Medulla oblongata (tissue), 1 donor: ENCODE measurements around the gene DMD.
A peak's percentile ranks its signal among the peaks of the same experiment; 100 is the strongest.

Experiments used
- DNase-seq: peaks from one replicate; pipeline ENCODE4 v3.0.0-alpha.2; 2015; ENCODE audit errors: extremely low spot score

Gene DMD

DNA sequence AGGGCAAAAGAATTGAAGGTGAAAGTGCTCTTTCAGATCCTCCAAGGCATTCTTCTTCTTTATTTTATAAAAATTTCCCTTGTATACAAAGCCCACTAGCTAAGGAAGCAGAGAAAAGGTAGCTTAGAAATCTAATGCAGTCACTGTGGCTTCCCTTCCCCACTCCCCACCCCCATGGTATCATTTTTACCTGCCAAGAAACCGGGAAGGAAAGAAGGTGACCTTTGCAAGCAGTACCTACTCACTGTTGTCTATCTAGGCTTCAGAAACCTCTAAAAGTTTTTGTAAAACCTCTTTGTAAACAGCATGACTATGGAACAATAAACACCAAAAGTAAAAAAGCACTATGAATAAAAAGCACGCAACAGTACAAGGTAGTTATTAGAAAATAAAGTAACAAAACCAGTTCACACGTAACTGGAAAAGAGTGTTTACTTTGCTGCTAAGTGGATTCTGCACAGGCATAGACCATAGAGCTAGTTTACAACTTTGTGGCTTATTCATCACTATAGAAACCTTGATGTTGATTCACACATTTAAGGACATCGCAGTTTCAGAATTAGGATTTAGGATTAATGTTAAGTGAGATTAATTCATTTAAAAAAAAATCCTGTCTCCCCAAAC is 2029.9 kb downstream of the DMD start:
- no peak for DNase-seq

DNA sequence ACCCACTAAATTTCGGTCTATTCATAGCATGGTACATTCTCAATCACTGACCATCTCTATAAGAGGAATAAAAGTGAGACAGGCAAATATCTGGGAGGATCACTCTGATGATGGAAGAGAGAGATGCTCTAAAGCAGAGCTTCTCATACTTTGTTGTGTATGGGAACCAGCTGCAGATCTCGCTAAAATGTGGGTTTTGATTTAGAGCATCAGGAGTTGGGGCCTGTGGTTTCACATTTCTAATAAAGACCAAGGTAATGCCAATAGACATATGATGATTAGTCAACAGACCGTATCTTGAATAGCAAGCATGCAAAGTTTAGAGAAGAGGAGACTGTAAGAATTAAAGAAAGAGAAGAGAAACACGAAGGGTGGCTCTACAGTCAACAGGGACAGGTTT is 2032.1 kb downstream of the DMD start:
- no peak for DNase-seq

DNA sequence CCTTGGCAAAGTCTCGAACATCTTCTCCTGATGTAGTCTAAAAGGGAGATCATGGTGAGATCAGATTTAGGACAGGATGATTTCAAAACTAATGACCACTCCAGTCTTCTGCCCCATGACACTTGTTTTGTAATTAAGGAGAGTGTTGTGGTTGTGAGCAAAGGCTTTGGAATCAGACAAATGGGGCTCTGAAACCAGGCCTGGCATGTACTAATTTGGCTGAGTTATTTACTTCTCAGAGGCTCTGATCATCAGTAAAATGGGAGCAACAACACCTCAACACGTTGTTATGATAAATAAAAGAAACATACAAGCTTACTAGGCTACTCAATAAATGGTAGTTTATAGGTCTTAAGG is 2032.6 kb downstream of the DMD start:
- DNase-seq, result no peak

DNA sequence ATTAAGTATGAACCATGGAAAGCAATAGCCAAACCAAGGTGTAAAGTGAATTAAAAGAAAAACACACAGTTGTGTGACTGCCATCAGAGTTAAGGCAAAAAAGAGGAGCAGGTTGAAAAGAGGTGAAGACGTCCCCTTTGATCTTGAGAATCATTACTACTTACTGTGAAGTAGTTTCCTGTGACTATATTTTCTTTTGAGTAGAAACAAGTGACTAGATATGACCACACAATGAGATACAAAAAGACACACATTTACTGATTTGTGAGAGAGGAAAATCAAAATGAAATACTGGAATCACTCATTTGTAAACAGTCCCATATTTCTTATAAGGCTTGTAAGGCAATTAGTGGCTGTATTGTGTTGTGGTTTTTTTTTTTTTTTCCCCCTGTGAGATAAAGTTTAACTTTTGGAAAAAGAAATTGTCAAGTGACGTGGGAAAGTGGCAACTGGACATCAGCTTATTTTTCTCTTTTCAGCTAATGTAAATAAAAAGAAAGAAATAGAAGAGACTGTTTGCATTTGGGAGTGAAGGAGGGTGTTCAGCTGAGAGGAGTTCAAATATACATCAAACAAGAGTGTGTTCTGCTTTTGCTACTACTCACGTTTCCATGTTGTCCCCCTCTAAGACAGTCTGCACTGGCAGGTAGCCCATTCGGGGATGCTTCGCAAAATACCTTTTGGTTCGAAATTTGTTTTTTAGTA is 2033.1 kb downstream of the DMD start:
- no peak for DNase-seq

DNA sequence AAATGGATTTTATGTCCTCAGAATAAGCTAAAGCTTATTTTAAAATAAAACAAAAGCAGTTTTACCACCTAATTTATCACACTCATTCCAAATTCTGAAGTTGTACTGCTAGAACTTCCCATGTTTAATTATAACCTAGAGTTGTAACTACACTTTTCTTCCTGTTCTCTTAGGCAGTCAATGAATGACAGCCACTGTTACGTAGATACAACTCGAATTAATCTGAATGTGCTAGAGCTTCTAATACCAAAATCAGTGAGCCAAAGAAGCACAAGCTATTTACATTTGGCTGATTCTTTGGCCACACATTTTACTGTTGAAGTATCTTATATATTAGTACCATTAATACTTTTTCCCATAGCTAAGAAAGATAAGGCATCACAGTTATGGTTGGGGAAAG is 2040.6 kb downstream of the DMD start:
- no peak for DNase-seq

DNA sequence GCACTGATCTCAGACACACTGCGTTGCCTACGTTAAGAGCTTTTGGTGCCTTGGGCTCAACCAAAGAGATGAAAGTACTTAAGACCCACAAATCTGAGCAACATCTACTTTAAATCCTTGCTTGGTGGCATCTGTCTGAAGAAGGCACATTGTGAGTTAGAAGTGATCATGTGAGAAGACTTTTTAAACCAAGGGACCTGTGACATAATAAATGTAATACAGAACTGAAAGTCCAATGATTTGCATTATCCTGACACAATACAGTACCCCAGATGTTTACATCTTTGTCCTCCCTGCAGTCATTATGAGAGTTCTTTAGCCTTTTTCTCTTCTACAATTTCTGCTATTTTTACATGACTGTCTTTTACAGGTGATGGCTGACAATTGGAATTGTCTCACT is 2042.8 kb downstream of the DMD start:
- DNase-seq, result no peak

DNA sequence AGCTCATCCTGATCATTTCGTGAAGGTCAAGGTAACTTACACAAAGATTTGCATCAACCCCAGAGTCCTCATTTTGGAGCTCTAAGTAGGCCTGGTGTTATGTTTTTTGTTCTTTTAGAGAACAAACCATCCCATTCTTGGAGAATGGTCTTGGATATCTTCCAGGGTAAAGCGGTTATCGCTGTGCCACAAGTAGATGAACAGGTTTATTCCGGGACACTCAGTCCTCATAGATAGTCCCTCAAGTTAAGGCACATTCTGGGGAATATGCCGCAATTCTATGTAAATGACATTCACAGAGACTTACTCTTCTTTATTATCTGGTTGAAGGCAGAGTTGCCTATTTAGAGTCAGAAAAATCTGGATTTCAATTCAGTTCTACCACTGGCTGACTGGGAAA is 2044.5 kb downstream of the DMD start:
- DNase-seq, result no peak

DNA sequence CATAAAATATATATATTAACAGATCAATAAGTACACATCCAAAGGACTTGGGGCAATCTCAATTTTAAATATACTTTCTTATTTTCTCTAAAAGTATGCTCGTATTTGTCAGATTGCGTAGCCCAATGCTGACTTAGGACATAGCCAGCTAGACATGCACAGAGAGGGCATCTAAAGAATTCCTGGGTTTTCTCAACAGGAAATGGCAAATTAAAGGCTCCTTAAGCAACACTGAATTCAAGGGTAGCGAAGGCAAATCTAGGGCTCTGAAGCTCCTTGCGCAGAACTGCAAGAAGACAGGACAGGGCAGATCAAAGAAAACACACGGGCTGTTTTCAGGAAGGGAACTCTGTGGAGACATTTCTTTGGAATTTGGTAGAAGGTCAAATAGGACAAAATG is 2044.9 kb downstream of the DMD start:
- no peak for DNase-seq

DNA sequence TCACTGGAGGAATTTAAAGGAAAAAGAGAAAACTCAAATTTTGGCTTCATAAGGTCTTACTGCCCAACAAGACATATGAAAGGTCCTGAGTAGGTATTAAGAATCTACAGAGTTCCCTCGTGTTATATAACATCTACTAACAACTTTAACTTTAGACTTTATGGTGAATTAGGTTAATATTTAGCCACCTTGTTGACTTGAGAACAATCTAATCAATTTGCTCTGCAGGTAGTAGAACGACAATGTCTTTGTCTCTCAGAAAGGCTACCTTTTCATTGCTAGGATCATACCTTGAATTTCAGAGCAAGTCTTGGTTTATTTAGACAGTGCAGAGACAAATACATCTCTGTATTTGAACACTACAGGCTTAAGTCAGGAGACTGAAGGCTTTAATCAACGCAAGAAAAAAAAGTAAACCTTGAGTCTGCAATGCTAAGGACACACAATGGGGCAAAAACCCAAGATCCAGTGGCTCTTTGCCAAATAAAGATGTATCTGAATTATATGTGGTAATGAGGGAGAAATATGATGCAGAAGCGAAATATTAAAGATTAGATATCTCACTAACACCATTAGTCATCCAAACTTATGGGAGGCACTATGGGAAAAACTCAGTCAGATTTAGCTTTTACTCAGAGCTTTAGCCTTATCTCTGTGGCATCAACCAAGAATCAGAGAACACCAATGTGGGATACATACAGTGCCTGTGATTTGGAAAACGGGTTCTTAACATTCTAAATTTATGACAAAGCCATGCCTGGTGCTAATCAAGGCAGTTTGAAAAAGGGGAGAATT is 2045.9 kb downstream of the DMD start:
- no peak for DNase-seq

DNA sequence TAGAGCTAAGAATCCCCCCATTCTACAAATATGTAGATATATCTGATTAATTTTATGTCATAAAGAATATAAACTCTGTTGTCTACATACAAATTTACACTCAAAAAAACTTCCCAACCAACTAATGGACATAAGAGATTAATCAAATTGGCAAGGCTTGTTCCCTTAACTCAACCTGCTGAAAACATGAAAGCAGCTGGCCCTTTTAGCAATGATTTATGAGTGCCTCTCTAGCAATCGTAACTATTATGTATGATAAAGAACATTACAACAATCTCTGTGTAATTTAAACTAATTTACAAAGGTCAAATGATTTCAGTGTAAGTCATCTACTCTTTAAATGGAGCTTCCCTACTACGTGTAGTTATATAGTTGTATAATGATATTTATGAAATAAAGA is 2056.4 kb downstream of the DMD start:
- DNase-seq, result no peak

DNA sequence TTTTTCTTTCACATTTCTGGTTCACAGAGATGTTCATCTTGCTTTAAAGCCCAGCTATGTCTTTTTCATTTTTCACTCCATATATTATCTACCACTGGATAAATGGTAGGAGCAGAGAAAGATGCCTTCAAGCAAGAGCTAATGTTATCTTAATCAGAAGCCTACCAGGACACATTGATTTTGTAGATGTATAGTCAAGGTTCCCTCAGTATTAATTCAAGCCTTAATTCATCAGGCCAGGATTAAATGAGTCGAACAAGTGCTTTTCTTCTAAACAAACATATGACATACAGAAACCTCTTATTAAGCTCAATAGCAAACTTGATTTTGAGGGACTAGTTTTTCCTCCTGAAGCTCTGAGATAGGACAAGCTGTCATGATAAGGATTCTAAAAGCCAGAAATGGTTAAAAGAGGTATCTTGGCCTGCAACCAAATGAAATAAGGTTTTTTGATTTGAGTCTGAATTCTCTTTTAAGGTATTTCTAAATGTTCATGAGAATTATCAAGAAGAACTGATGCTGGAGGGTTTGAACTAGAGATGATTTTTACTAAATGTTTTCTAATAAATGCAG is 2057.8 kb downstream of the DMD start:
- no peak for DNase-seq

DNA sequence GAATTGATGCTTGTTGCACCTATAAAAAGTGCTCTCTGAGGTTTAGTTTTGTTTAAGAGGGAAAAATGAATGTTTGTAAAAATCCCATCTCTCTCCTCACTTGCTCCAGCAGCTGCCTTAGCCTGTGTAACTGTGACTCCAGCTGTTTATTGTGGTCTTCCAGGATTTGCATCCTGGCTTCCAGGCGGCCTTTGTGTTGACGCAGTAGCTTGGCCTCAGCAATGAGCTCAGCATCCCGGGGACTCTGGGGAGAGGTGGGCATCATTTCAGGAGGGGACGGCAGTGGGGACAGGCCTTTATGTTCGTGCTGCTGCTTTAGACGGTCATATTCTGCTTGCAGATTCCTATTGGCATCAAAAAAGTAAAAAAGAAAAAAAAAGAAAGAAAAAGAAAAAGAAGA is 2064.2 kb downstream of the DMD start:
- no peak for DNase-seq

DNA sequence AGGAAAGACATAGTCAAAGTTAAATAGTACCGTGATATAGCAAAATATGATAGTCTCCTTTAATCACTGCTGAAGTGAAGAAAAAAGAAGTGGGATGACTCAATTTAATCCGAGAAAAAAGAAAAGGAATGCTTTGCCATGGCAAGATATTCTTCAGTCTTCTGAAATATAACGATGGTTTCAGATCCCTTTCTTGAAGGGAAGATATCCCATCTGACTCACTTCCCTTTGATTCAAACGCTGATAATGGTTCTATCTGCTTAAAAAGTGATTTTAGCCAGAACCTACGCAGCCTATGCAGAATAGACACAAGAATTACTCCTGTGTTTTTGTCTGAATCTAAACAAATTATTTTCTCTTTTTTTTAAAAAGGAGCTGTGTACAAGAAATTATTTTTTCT is 2071.4 kb downstream of the DMD start:
- peak; percentile 3 for DNase-seq

DNA sequence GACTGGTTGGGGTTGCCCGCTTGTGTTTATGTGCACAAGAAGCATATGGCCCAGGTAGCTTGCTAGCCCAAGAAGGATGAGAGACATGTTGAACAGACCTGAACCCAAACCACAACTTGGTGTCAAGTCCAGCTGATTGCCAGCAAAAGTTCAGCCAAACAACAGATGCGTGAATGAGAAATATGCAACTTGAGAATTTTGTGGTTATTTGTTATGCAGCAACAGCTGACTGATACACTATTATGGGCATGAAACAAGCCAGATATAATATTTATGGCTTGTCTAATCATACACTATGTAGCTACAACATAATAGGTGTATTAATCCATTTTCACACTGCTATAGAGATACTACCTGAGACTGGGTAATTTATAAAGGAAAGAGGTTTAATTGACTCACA is 2073.2 kb downstream of the DMD start:
- DNase-seq, result no peak

DNA sequence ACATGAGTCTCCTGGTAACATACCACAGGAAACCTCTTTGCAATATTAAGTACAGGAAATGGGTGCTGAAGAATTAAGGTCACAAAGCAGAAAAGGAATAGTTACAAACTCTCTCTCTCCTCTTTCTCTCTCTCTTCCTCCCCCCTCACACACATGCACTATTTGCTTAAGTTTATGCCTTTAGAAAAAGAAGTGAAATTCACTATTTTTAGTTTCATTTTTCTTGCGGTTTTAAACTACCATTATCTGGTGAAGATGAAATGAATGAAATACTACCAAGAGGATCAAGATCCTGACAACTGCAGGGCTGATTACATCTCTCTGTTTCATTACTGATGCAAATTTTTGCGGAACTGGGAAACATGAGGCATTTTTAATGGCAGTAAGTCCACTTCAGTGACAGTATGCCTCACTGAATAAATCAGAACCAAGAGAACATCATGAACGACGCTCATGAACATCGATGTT is 2075.2 kb downstream of the DMD start:
- no peak for DNase-seq

DNA sequence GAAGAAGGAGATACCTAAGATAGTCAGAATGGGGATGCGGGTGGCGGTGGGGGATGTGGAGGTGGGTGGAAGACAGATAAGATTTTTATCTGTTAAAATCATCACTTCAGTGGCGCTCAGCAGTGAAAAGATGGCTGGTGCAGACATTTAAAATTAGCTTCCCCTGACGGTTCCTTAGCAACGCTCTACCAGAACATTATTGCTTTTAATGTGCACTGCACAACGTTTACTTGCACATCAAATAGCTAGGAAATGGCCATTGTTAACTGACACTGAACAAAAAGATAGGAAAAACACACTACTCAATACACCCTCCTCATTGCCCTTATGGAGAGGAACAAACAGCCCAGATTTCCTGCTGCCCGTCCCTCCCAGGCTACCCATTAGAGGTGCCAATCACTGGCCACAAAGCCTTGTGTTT is 2078.5 kb downstream of the DMD start:
- DNase-seq, result no peak

DNA sequence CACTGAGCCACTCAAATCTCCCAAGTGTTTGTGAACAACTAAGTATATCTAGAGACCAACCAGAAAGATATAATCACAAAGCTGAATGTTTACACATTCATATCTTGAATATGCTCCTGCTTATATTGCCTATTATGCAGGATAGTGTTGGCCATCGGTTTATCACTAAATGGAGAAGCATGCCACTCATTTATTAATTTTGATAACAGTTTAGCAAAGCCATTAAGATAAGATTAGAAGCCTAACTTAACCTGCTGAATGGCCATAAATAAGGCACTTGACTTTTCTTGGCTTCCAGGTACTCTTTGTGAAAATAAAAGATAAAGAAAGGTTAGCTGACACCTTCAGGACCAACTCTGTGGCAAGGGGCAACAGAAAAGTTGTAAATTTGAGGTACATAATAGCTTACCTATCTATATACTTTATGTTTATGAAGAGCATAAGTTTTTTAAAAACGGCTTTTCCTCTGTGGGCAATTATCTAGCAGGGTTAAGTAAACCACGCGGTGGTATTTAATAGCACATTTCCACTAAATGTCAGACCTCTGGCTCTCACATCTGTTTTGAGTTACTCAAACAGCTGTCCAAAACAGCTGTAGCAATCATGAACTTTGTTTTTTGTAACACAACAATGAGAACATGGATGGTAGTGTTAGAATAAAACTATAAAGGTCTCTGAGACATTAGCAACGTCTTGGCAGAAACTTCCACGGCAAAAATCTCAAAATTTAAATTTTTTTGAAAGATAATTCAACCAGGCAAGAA is 2080.7 kb downstream of the DMD start:
- no peak for DNase-seq

DNA sequence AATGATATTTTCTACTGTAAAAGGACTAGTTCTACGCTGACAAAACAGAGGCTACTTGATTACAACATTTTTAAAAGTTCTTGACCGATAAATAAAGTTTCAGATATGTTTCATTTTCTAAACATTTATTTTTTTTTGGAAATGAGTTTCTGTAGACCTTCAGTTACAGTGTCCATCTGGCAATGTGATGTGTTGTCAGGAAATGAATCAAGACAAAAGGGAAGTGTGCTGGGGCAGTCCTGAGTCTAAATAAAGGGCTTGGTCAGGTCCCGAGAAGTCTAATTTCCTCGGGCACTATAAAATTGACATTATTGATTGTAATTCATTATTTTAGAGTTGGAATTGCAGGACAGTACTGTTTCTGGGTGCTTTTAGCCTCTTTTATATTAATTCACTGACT is 2082.5 kb downstream of the DMD start:
- DNase-seq, result no peak

DNA sequence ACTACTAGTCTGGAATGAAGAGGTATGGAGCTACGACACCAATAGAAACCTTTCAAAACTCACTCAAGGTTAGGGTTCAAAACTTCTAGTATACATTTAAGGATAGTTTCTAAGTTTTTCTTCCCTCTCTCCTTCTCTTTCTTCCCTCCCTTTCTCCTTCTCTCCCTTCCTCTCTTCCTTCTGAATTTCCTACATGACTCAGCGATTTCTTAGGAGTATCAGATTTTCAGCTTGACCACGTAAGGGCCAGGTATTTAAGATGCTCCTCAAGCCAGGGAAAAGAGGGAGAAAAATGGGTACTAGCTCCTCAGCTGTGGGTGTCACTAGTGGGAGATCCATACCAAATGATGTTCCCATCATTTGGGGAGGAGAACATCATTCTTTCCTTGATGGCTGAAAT is 2083.6 kb downstream of the DMD start:
- DNase-seq, result no peak

DNA sequence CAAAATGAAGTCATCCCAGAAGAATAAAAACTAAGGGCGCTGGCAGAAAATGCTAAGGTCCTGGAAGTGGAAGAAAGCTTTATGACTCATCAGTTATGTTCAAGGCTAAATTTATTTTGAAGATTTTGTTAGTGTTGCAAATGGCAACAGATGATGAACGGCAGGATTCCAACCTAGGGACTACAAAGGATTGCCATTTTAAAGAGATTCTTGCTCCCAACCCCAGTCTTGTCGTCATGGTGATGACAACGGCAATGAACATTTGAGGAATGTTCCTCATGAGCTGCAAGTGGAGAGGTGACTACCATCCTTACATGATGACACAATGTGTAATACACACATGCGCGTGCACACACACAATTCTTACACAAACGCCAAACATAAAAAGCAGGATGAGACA is 2085.1 kb downstream of the DMD start:
- DNase-seq, result no peak

DNA sequence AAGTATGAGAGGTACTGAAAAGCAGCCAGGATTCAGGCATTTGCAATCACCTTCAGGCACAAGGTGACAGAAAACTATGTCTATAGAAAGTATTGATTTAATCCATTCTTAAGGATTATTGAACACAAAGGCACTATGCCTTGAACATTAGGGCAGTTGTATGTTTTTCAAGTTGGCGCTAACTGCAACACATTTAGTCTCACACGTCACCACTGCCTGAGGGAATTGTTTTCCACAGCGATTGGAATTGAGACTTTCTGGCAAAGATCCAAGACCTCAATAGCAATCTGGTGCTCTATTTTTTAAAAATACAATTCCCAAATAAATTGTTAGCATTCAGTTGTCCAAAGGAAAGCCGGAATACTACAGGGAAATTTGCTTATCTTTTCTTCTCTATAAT is 2086.8 kb downstream of the DMD start:
- no peak for DNase-seq

DNA sequence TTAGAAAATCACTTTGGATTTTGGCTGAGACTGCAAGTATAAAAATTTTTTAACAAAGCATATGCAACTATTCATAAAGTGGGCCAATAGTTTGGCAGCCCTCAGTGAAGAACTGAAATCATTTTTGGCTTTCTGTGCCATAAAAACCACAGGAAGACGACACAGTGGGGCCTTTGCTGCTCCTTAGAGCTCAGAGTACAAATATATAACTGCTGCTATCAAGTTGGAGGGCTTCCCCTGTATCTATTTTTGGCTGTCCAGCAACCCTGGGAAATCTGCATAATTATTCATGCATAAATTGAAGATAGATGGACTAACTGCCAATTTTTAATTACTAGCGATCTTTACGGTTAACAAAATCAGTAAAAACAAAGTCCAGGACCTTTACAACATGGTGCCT is 2088.0 kb downstream of the DMD start:
- DNase-seq, result no peak
